HCT116 (cell line): ENCODE measurements around the gene TMEM89.

ENCODE experiments used
- CTCF ChIP-seq, 3 experiments: fragments of 200-600 bp in 1 of 3; sonication (generic) in 1 of 3; IDR thresholded peaks in 2 of 3; conservative IDR thresholded peaks in 1 of 3; 2 replicates each; pipeline ENCODE4 v1.5.1; 2012 to 2017; ENCODE audit warnings: low read depth in 2 of 3, low read length in 2 of 3, antibody characterized with exemption in 1 of 3, borderline replicate concordance in 1 of 3, control low read depth in 1 of 3, mild to moderate bottlenecking in 1 of 3, mixed read lengths in 1 of 3, mixed run types in 1 of 3, moderate library complexity in 1 of 3; ENCODE audit not compliant: insufficient read depth in 1 of 3
- EGR1 ChIP-seq: IDR thresholded peaks from 2 replicates; pipeline ENCODE4 v1.6.1; 2012; ENCODE audit warnings: low read depth
- EZH2phosphoT487 ChIP-seq: fragments of 200-600 bp; IDR thresholded peaks from 2 replicates; pipeline ENCODE4 v1.6.1; 2018; ENCODE audit warnings: antibody characterized with exemption, borderline replicate concordance
- FOSL1 ChIP-seq: IDR thresholded peaks from 2 replicates; pipeline ENCODE4 v1.6.1; 2012; ENCODE audit warnings: low read depth
- JUND ChIP-seq: IDR thresholded peaks from 2 replicates; pipeline ENCODE4 v1.6.1; 2012
- POLR2A ChIP-seq: IDR thresholded peaks from 2 replicates; pipeline ENCODE4 v1.7.0; 2011; ENCODE audit warnings: borderline replicate concordance; ENCODE audit not compliant: insufficient read depth, insufficient read length; ENCODE audit errors: extremely low read depth
- POLR2AphosphoS5 ChIP-seq: IDR thresholded peaks from 2 replicates; pipeline ENCODE4 v1.6.1; 2011; ENCODE audit warnings: mild to moderate bottlenecking, low read depth, low read length, moderate library complexity
- RAD21 ChIP-seq: IDR thresholded peaks from 2 replicates; pipeline ENCODE4 v1.6.1; 2012; ENCODE audit warnings: low read depth, mild to moderate bottlenecking
- SIN3A ChIP-seq: IDR thresholded peaks from 2 replicates; pipeline ENCODE4 v1.6.1; 2012; ENCODE audit warnings: low read depth
- SP1 ChIP-seq: IDR thresholded peaks from 2 replicates; pipeline ENCODE4 v1.6.1; 2012; ENCODE audit warnings: low read depth
- TCF7L2 ChIP-seq: IDR thresholded peaks from 2 replicates; pipeline ENCODE4 v1.7.0; 2011; ENCODE audit warnings: borderline replicate concordance, inconsistent platforms; ENCODE audit not compliant: insufficient read depth, insufficient read length; ENCODE audit errors: extremely low read depth
- YY1 ChIP-seq: IDR thresholded peaks from 2 replicates; pipeline ENCODE4 v1.6.1; 2011; ENCODE audit warnings: low read length, low read depth, moderate library complexity, mild to moderate bottlenecking; ENCODE audit not compliant: insufficient replicate concordance; ENCODE audit errors: extremely low read depth
- TF ChIP-seq, protein P1 (sequence below): IDR thresholded peaks from 2 replicates; pipeline ENCODE4 v1.6.1; 2012; ENCODE audit warnings: low read depth
- TF ChIP-seq, protein P2 (sequence below): IDR thresholded peaks from 2 replicates; pipeline ENCODE4 v1.6.1; 2012

DNA sequence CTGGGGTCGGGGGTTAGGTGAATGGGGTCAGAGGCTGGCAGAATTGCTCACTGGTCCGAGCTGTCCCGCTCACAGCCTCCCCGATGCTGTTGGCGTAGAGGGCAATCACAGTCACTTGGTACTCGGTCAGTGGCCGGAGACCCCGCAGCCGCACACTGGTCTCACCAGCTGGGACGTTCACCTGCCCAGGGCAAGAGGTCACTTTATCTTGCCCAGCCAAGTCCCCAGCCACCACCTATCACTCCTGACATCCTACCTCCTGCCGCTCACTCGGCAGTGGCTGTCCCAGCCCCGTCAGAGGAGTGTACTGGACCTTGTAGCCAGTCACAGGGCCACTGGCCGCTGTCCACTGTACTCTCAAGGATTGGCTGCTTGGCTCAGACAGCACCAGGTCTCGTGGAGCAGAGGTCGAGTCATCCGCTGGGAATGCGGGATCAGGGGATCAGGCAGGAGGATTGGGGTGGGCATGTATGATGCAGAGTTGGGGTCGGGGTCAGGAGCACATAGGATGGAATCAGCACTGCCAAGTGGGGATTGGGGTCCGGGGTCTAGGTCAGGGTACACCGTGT is 29.0 kb downstream of the TMEM89 start:
- TF ChIP-seq FOSL1 (no peak), CTCF (IDR thresholded peaks at IDR 0.05 in 2 of 3, conservative IDR thresholded peaks at IDR 0.05 in 1 of 3; ENCODE audit: borderline replicate concordance in 1 of 3, insufficient read depth in 1 of 3, low read depth in 2 of 3, low read length in 2 of 3) (no peak), POLR2A (no peak), SIN3A (no peak), EZH2phosphoT487 (no peak), RAD21 (no peak), TCF7L2 (no peak), POLR2AphosphoS5 (no peak), EGR1 (no peak), JUND (no peak), YY1 (no peak), SP1 (no peak)
- TF ChIP-seq, protein P1, sequence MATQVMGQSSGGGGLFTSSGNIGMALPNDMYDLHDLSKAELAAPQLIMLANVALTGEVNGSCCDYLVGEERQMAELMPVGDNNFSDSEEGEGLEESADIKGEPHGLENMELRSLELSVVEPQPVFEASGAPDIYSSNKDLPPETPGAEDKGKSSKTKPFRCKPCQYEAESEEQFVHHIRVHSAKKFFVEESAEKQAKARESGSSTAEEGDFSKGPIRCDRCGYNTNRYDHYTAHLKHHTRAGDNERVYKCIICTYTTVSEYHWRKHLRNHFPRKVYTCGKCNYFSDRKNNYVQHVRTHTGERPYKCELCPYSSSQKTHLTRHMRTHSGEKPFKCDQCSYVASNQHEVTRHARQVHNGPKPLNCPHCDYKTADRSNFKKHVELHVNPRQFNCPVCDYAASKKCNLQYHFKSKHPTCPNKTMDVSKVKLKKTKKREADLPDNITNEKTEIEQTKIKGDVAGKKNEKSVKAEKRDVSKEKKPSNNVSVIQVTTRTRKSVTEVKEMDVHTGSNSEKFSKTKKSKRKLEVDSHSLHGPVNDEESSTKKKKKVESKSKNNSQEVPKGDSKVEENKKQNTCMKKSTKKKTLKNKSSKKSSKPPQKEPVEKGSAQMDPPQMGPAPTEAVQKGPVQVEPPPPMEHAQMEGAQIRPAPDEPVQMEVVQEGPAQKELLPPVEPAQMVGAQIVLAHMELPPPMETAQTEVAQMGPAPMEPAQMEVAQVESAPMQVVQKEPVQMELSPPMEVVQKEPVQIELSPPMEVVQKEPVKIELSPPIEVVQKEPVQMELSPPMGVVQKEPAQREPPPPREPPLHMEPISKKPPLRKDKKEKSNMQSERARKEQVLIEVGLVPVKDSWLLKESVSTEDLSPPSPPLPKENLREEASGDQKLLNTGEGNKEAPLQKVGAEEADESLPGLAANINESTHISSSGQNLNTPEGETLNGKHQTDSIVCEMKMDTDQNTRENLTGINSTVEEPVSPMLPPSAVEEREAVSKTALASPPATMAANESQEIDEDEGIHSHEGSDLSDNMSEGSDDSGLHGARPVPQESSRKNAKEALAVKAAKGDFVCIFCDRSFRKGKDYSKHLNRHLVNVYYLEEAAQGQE, result no peak
- TF ChIP-seq, protein P2, sequence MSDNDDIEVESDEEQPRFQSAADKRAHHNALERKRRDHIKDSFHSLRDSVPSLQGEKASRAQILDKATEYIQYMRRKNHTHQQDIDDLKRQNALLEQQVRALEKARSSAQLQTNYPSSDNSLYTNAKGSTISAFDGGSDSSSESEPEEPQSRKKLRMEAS, result no peak
